ENCODE results near the gene KIAA1328.
"Not testable (repeated sequence)": the region's sequence is repeated elsewhere in the genome, so short reads cannot be mapped to it uniquely, and the experiment has no call there.

KIAA1328 gene

GRCh38 chr18:36826556-36826955 is 2.4 kb upstream of the KIAA1328 start:
- DNase-seq, result no peak

- peak; percentile 42 to 55 for DNase-seq
Observed at GRCh38 chr18:36828157-36828629, 734 bp upstream of the KIAA1328 start.

- DNase-seq, result peak; percentile 43 to 61
Observed at GRCh38 chr18:36829362-36830157, 633 bp downstream of the KIAA1328 start.

- DNase-seq, result no peak
Observed at GRCh38 chr18:36830158-36830495, 1.2 kb downstream of the KIAA1328 start.

GRCh38 chr18:36831139-36831538 is 2.2 kb downstream of the KIAA1328 start:
- no peak for DNase-seq

- DNase-seq, result no peak
Observed at GRCh38 chr18:36833120-36833519, 4.2 kb downstream of the KIAA1328 start.

- DNase-seq, result no peak
Observed at GRCh38 chr18:36835927-36836326, 7.0 kb downstream of the KIAA1328 start.

GRCh38 chr18:36839835-36840234 is 10.9 kb downstream of the KIAA1328 start:
- DNase-seq, result no peak

GRCh38 chr18:36843199-36843598 is 14.3 kb downstream of the KIAA1328 start:
- no peak for DNase-seq

- DNase-seq, result no peak
Observed at GRCh38 chr18:36843784-36844183, 14.9 kb downstream of the KIAA1328 start.

GRCh38 chr18:36848609-36849008 is 19.7 kb downstream of the KIAA1328 start:
- no peak for DNase-seq

GRCh38 chr18:36849288-36850006 is 20.5 kb downstream of the KIAA1328 start:
- no peak for DNase-seq

GRCh38 chr18:36850527-36851201 is 21.7 kb downstream of the KIAA1328 start:
- DNase-seq, result no peak

GRCh38 chr18:36851202-36851590 is 22.3 kb downstream of the KIAA1328 start:
- DNase-seq, result no peak

GRCh38 chr18:36856815-36857214 is 27.9 kb downstream of the KIAA1328 start:
- no peak for DNase-seq

- no peak for DNase-seq
Observed at GRCh38 chr18:36862182-36862581, 33.3 kb downstream of the KIAA1328 start.

GRCh38 chr18:36867056-36867455 is 38.1 kb downstream of the KIAA1328 start:
- no peak for DNase-seq

- DNase-seq, result no peak
Observed at GRCh38 chr18:36871801-36872200, 42.9 kb downstream of the KIAA1328 start.

- no peak for DNase-seq
Observed at GRCh38 chr18:36872329-36872728, 43.4 kb downstream of the KIAA1328 start.

- not testable (repeated sequence) for DNase-seq
Observed at GRCh38 chr18:36873826-36874225, 44.9 kb downstream of the KIAA1328 start.

- not testable (repeated sequence) for DNase-seq
Observed at GRCh38 chr18:36879796-36880195, 50.9 kb downstream of the KIAA1328 start.

- no peak for DNase-seq
Observed at GRCh38 chr18:36885981-36886380, 57.1 kb downstream of the KIAA1328 start.

- DNase-seq, result no peak
Observed at GRCh38 chr18:36887114-36887513, 58.2 kb downstream of the KIAA1328 start.

GRCh38 chr18:36887864-36888263 is 58.9 kb downstream of the KIAA1328 start:
- DNase-seq, result no peak

All from Kasumi-1 (cell line).